Measurements from ENCODE around the gene PRAMEF15.
"Not testable (repeated sequence)": the region's sequence is repeated elsewhere in the genome, so short reads cannot be mapped to it uniquely, and the experiment has no call there.

The PRAMEF15 gene

DNA sequence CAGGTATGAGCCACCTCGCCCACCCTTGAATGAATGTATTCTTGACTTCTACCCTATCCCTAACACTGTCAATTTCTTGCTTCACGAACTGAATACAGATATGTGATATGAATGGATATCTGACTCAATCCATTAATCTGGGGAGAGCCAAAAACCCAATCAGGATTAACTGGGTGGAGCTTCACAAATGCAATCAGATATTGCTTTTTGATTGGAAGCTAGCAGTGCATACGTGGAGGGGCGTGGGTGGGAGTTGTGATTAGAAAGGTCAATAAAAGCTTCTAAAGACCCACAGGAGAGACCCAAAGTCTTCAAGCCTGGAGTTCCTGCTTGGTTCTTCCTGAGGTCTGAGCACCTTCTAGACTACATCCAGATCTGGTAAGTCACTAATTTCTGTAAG, at the start of gene PRAMEF15:
Gene PRAMEF15 (plus strand): TSS at position 301 of the 400 bp plus-strand sequence. CDS start 2,827 bp downstream, outside the sequence.
- DNase-seq (ENCODE audit: low read depth in 2 of 3, low spot score in 2 of 3), result not testable (repeated sequence)

DNA sequence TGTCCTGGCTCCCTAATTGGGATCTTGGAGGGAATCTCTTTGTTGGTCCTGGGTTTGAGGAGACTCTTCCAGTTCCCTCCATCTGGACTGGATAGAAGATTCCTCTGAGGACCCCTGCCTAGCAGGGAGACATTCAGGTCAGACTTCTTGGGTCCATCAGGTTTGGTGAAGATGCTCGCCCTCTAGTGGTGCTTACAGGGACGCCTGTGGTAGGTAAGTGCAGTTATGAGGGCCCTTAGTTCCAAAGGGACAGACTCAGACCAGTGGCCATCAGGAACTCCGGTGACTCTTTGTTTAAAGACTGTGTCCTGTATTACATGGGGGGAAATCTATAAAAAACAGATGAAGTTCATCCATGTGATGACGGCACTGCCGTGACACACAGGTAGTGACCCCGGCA, 38.4 kb upstream of the PRAMEF15 start:
- DNase-seq (ENCODE audit: low read depth in 2 of 3, low spot score in 2 of 3), result not testable (repeated sequence)

DNA sequence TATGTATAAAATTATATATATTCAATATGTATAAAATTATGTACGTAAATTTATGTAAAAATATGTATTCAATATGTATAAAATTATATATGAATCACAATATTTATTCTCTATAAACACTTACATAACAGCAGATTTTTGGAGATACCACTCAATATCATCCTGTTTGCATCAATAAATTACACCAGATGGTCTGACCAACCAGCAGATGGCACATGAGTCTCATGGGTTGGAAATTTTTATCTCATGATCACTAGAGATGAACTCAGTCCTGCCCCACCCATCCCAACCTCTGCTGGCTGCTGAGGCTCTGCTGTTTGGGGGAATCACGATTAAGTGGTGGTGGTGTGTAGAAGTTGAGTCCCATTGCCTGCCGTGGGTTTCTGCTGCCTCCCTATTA, 35.8 kb upstream of the PRAMEF15 start:
- not testable (repeated sequence) for DNase-seq (ENCODE audit: low read depth in 2 of 3, low spot score in 2 of 3)

DNA sequence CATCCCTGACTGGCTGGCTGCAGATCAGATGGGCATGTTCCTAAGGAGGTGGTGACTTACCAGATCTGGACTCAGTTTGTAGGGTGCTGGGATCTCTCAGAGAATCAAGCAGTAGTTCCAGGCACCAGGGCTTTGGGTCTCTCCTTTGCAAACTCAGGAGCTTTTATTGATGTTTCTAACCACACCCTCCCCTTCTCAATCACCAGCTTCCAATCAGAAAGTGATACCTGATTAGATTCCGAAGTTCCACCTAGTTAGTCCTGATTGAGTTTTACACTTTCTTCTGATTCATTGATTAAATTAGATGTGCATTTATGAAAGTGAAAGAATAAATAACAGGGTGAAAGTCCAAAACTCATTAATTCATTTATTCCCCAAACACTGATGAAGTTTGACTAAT, 30.3 kb upstream of the PRAMEF15 start, which contains the start of gene PRAMEF8:
Gene PRAMEF8 (minus strand): TSS at position 101 of the 400 bp plus-strand sequence. CDS start 1,046 bp downstream, outside the sequence.
- DNase-seq (ENCODE audit: low read depth in 2 of 3, low spot score in 2 of 3), result not testable (repeated sequence)

DNA sequence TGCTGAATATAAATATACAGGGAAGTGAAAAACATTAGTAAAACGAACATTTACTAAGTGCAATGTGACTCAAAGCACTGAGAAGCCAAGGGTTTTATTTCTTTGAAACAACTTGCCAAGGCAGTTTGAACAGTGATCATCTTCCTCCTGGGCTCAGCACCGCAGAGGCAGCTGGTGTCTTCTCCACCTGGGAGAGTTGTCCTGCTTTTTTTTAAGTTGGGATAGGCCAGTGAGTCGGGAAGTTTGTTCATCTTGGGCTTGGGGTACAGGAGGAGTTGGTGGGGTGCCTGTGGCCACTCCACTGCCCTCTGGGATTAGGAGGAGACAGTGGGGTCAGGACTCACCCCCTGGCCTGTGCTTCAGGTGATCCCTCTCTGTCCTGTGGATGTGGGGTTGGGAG, 26.4 kb upstream of the PRAMEF15 start:
- not testable (repeated sequence) for DNase-seq (ENCODE audit: low read depth in 2 of 3, low spot score in 2 of 3)

GRCh38 chr1:13297216-13297931, 18.0 kb upstream of the PRAMEF15 start:
- not testable (repeated sequence) for DNase-seq (ENCODE audit: low read depth in 2 of 3, low spot score in 2 of 3)

DNA sequence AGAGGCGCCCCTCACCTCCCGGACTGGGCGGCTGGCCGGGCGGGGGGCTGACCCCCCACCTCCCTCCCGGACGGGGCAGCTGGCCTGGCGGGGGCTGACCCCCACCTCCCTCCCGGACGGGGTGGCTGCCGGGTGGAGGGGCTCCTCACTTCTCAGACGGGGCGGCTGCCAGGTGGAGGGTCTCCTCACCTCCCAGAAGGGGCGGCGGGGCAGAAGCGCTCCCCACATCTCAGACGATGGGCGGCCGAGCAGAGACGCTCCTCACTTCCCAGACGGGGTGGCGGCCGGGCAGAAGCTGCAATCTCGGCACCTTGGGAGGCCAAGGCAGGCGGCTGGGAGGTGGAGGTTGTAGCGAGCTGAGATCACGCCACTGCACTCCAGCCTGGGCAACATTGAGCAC, 16.7 kb upstream of the PRAMEF15 start:
- DNase-seq (ENCODE audit: low read depth in 2 of 3, low spot score in 2 of 3), result not testable (repeated sequence)

- not testable (repeated sequence) for DNase-seq (ENCODE audit: low read depth in 2 of 3, low spot score in 2 of 3)
Observed at GRCh38 chr1:13302197-13302596, 13.2 kb upstream of the PRAMEF15 start.

- not testable (repeated sequence) for DNase-seq (ENCODE audit: low read depth in 2 of 3, low spot score in 2 of 3)
Observed at GRCh38 chr1:13303239-13303638, 12.1 kb upstream of the PRAMEF15 start, which contains the start of gene PRAMEF33. TSS of gene PRAMEF33 (plus strand) at chr1:13303539. CDS start at chr1:13305955, 2,416 bp downstream.

DNA sequence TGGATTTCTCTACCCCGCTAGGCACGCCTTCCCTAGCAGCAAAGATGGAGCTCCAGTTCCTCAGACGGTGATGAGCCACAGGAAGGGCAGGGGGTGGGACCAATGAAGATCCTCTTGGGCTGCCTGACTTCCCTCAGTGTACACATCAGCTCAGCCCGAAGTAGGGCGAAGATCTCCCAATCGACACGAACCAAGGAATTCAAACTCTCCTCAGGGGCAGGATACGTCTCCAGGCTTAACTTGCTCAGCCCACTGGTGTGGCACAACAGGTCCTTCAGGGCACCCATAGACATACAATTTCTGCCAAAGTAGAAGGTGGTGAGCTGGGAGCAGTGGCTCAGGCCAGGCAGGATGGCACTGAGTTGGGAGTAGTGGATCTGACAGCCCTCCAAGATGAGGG, 27.1 kb downstream of the PRAMEF15 start:
- DNase-seq (ENCODE audit: low read depth in 2 of 3, low spot score in 2 of 3), result not testable (repeated sequence)

DNA sequence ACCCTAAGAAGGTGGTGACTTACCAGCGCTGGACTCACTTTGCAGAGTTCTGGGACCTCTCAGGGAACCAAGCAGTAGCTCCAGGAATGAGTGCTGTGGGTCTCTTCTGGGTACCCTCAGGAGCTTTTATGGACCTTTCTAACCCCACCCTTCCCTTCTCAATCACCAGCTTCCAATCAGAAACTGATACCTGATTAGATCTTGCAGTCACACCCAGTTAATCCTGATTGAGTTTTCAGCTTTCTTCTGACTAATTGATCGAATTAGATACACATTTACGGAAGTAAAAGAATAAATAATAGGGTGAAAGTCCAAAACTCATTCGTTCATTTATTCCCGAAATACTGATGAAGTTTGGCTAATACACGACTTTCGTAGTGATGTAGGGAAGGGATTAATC, 31.7 kb downstream of the PRAMEF15 start, which contains the start of gene PRAMEF14:
Gene PRAMEF14 (minus strand): TSS at position 101 of the 400 bp plus-strand sequence. CDS start 1,820 bp downstream, outside the sequence.
- not testable (repeated sequence) for DNase-seq (ENCODE audit: low read depth in 2 of 3, low spot score in 2 of 3)

- not testable (repeated sequence) for DNase-seq (ENCODE audit: low read depth in 2 of 3, low spot score in 2 of 3)
Observed at GRCh38 chr1:13353476-13353875, 38.1 kb downstream of the PRAMEF15 start.

- not testable (repeated sequence) for DNase-seq (ENCODE audit: low read depth in 2 of 3, low spot score in 2 of 3)
Observed at GRCh38 chr1:13354475-13354874, 39.1 kb downstream of the PRAMEF15 start.

- peak in 1 of 3 experiments; percentile 7 for DNase-seq (ENCODE audit: low read depth in 2 of 3, low spot score in 2 of 3)
Observed at GRCh38 chr1:13356774-13357173, 41.4 kb downstream of the PRAMEF15 start.

GRCh38 chr1:13362364-13362763, 47.0 kb downstream of the PRAMEF15 start:
- not testable (repeated sequence) for DNase-seq (ENCODE audit: low read depth in 2 of 3, low spot score in 2 of 3)

DNA sequence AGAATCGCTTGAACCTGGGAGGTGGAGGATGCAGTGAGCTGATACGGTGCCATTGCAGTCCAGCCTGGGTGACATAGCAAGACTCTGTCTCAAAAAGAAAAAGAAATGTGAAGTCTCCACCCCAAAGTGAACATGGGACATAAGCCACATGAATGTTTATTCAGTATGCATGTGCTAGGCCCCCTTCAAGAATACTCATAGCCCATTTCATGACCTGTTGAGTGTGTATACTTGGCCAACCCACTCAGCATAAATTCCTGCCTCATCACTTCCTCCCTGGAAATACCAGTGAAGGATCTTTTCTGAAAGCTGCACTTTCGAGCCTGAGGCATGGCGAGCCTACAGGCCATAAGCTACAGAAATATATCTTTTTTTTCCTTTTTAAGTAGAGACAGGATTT, 49.5 kb downstream of the PRAMEF15 start:
- DNase-seq (ENCODE audit: low read depth in 2 of 3, low spot score in 2 of 3), result not testable (repeated sequence)

DNA sequence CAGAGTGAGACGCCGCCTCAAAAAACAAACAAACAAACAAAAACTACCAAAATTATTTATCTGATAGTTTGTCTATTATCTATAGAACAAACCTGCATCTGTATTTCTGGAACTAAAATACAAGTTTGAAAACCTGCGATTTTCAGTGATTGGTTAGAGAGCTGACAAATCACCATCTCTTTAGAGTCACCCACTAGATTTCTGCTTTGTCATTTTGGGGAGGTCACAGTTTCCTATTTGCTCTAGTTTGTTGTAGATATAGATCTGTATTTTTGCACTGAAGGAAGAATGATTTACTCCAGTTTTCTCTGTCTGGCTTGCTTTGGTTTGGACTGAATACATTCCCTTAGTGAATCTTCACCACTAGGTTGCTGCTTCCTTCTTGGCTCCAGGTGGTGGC, 51.2 kb downstream of the PRAMEF15 start:
- DNase-seq (ENCODE audit: low read depth in 2 of 3, low spot score in 2 of 3), result not testable (repeated sequence)

DNA sequence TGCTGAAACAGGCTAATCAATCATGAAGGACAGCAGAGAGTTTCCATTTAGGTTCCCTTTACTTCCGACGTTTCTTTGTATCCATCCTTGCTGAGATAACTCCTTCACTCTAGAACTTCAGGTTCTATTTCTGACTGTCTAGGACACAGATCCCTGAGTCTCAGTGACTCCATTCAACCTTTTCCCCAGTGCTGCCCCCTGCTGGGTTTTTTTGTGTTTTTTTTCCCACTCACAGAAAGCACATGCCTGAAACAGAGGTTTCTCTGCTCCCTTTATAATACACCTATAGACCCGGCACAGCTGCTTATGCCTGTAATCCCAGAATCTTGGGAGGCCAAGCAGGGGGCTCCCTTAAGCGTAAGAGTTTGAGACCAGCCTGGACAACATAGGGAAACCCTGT, 53.2 kb downstream of the PRAMEF15 start:
- peak in 2 of 3 experiments; percentile 3 to 14 for DNase-seq (ENCODE audit: low read depth in 2 of 3, low spot score in 2 of 3)
